Transverse colon (tissue), 4 donors: ENCODE results near the gene C10orf90. TPM values are rescaled to one million over a fixed set of nuclear protein-coding genes. Genes with fewer than 3 reads are reported as not detected.

Experiments
- DNase-seq: peaks from one replicate; pipeline ENCODE4 v3.0.0-alpha.2; 2019
- H3K27ac ChIP-seq, 4 donors: fragments of 200-600 bp; sonication (generic); 2 replicates each; pipeline ENCODE4 v1.5.1; 2016 to 2018; ENCODE audit warnings: inconsistent platforms in 4 of 4
- H3K27me3 ChIP-seq: fragments of 200-600 bp; sonication (generic); 2 replicates; pipeline ENCODE4 v1.5.1; 2017; ENCODE audit warnings: inconsistent platforms
- H3K36me3 ChIP-seq, 4 donors: fragments of 200-600 bp; sonication (generic); 2 replicates each; pipeline ENCODE4 v1.5.1; 2017 to 2019; ENCODE audit warnings: inconsistent platforms in 4 of 4
- H3K4me1 ChIP-seq, 4 donors: fragments of 200-600 bp; sonication (generic); 2 replicates each; pipeline ENCODE4 v1.5.1; 2017 to 2020; ENCODE audit warnings: inconsistent platforms in 4 of 4
- H3K4me3 ChIP-seq, 4 donors: fragments of 200-600 bp; sonication (generic); 1 replicate in 1 of 4; 2 replicates in 3 of 4; pipeline versions ENCODE4 v1.5.1 to v1.6.1; 2017 to 2019; ENCODE audit warnings: inconsistent platforms in 4 of 4
- H3K9me3 ChIP-seq, 2 donors: fragments of 200-600 bp; sonication (generic); 2 replicates each; pipeline ENCODE4 v1.5.1; 2017 to 2019; ENCODE audit warnings: inconsistent platforms in 2 of 2
- CTCF ChIP-seq, 5 experiments: fragments of 200-600 bp in 3 of 5; fragments of 450-650 bp in 2 of 5; sonication (generic) in 3 of 5; IDR thresholded peaks; 1 replicate in 2 of 5; 2 replicates in 3 of 5; pipeline ENCODE4 v1.5.1; 2016 to 2017; ENCODE audit warnings: antibody characterized with exemption in 5 of 5, inconsistent platforms in 3 of 5, mild to moderate bottlenecking in 2 of 5, moderate library complexity in 1 of 5
- EP300 ChIP-seq: sonication (generic); formaldehyde crosslinking; IDR thresholded peaks from one replicate; pipeline ENCODE4 v1.6.1; 2017; ENCODE audit warnings: antibody characterized with exemption, low read depth
- POLR2A ChIP-seq: fragments of 450-650 bp; IDR thresholded peaks from one replicate; pipeline ENCODE4 v1.6.1; 2016; ENCODE audit warnings: antibody characterized with exemption, mild to moderate bottlenecking, moderate library complexity
- POLR2AphosphoS5 ChIP-seq, 3 donors: sonication (generic); formaldehyde crosslinking; IDR thresholded peaks; one replicate each; pipeline ENCODE4 v1.6.1; 2016; ENCODE audit warnings: antibody characterized with exemption in 3 of 3
- WGBS, 2 donors: methylation state at CpG; one replicate each; pipeline ENCODE4 v1.1.5; 2018; ENCODE audit warnings: low coverage in 1 of 2; 5-methylcytosine and 5-hydroxymethylcytosine counted together
- in situ Hi-C, 4 donors: fragments of 200-750 bp; cut with MboI; loops; one replicate each; pipeline versions ENCODE4 v1.15.0 to v1.15.1; 2017; ENCODE audit warnings: low sequenced_read_pairs in 3 of 4, low pct_ligation_motif_present in 1 of 4, low pct_unique_long_range_greater_than_20kb in 1 of 4
- intact Hi-C: fragments of 100-400 bp; cut with DNase I; formaldehyde crosslinking; loops from one replicate; pipeline ENCODE4 v1.15.1; 2023; ENCODE audit warnings: low total_unique reads
- total RNA-seq, 4 donors: library from RNA; depleted of rRNA; stranded (reverse); fragments of >200 nt; gene quantifications; one replicate each; pipeline ENCODE4 v1.1.0, GENCODE V29; 2016

C10orf90 gene
- total RNA-seq, 4 donors from 2014 or later, result not detected

- no peaks in the 10 kb centered on the region for H3K9me3 ChIP-seq
- in situ Hi-C loops, result no loop called here
- H3K36me3 ChIP-seq, result no peaks in the 10 kb centered on the region
- no peak for TF ChIP-seq CTCF (IDR thresholded peaks at IDR 0.05)
- TF ChIP-seq POLR2A, result no peak
- no peak for TF ChIP-seq EP300
- intact Hi-C loops, result no loop called here
- no peaks in the 10 kb centered on the region for H3K4me1 ChIP-seq
- no peak overlapping the region for H3K4me3 ChIP-seq
- WGBS, 2 donors, result 57 to 100% methylated on average over 1 to 2 of the region's 2 CpGs
- no peak overlapping the region for H3K27ac ChIP-seq
- DNase-seq, result no peak
- no peaks in the 10 kb centered on the region for H3K27me3 ChIP-seq
These were observed 238.7 kb downstream of the C10orf90 start for GRCh38 chr10:126431816-126432215.

- no peak for TF ChIP-seq EP300
- no peak for TF ChIP-seq POLR2A
- no peak for TF ChIP-seq CTCF (IDR thresholded peaks at IDR 0.05)
- no peak for TF ChIP-seq POLR2AphosphoS5 (IDR thresholded peaks at IDR 0.05)
- H3K27me3 ChIP-seq, result no peaks in the 10 kb centered on the region
- H3K9me3 ChIP-seq, result no peaks in the 10 kb centered on the region
- H3K27ac ChIP-seq, result no peak overlapping the region
- 72% methylated on average over 2 of the region's 2 CpGs; no CpG with 5 or more reads in 1 of the 2 donors for WGBS, 2 donors
- no peaks in the 10 kb centered on the region for H3K4me1 ChIP-seq
- no peak overlapping the region for H3K4me3 ChIP-seq
- in situ Hi-C loops (no loop called here), intact Hi-C loops (no loop called here)
- H3K36me3 ChIP-seq, result no peaks in the 10 kb centered on the region
- no peak for DNase-seq
These were observed 240.0 kb downstream of the C10orf90 start for GRCh38 chr10:126430512-126430911.

GRCh38 chr10:126429275-126429674 lies 241.2 kb downstream of the C10orf90 start:
- Histone ChIP-seq H3K4me1 (no peaks in the 10 kb centered on the region), H3K27ac (no peak overlapping the region), H3K4me3 (no peak overlapping the region), H3K36me3 (no peaks in the 10 kb centered on the region), H3K9me3 (no peaks in the 10 kb centered on the region), H3K27me3 (no peaks in the 10 kb centered on the region)
- TF ChIP-seq EP300 (no peak), CTCF (IDR thresholded peaks at IDR 0.05) (no peak)
- WGBS, 2 donors, result 81 to 83% methylated on average over 2 to 4 of the region's 4 CpGs
- in situ Hi-C loops, result no loop called here
- DNase-seq, result no peak
- intact Hi-C loops, result no loop called here

GRCh38 chr10:126425489-126426065 lies 244.9 kb downstream of the C10orf90 start:
- Histone ChIP-seq H3K36me3 (no peaks in the 10 kb centered on the region), H3K4me3 (no peak overlapping the region), H3K27me3 (no peaks in the 10 kb centered on the region), H3K27ac (no peak overlapping the region), H3K4me1 (no peaks in the 10 kb centered on the region), H3K9me3 (peaks cover 0 to 4% of the 10 kb centered on the region in 2 donors)
- intact Hi-C loops (no loop called here), in situ Hi-C loops (no loop called here)
- 58 to 64% methylated on average over 4 to 8 of the region's 8 CpGs for WGBS, 2 donors
- DNase-seq, result no peak
- TF ChIP-seq EP300 (no peak), POLR2A (no peak), POLR2AphosphoS5 (IDR thresholded peaks at IDR 0.05) (no peak), CTCF (IDR thresholded peaks at IDR 0.05) (no peak)
